Testis (tissue), 3 donors: ENCODE measurements around the gene MLC1. TPM values are rescaled to one million over a fixed set of nuclear protein-coding genes. Genes with fewer than 3 reads are reported as not detected.

Experiments used
- DNase-seq: peaks from one replicate; pipeline ENCODE4 v3.0.0-alpha.2; 2019
- H3K27ac ChIP-seq, 2 donors: fragments of 200-600 bp; sonication (generic); one replicate each; pipeline ENCODE4 v1.5.1; 2019
- H3K27me3 ChIP-seq: fragments of 200-600 bp; sonication (generic); one replicate; pipeline ENCODE4 v1.5.1; 2019
- H3K36me3 ChIP-seq: fragments of 200-600 bp; sonication (generic); one replicate; pipeline ENCODE4 v1.5.1; 2017; ENCODE audit warnings: low read depth; ENCODE audit errors: missing control alignments
- H3K4me1 ChIP-seq: fragments of 200-600 bp; sonication (generic); one replicate; pipeline ENCODE4 v1.5.1; 2019
- H3K4me3 ChIP-seq, 2 donors: fragments of 200-600 bp; sonication (generic); one replicate each; pipeline ENCODE4 v1.5.1; 2017 to 2019
- H3K9me3 ChIP-seq: fragments of 200-600 bp; sonication (generic); one replicate; pipeline ENCODE4 v1.5.1; 2017
- CTCF ChIP-seq, 3 experiments: fragments of 450-650 bp in 2 of 3; fragments of 200-600 bp in 1 of 3; sonication (generic) in 1 of 3; IDR thresholded peaks; one replicate each; pipeline ENCODE4 v1.5.1; 2016 to 2019; ENCODE audit warnings: antibody characterized with exemption in 3 of 3, mild to moderate bottlenecking in 2 of 3, moderate library complexity in 1 of 3
- POLR2A ChIP-seq: fragments of 450-650 bp; IDR thresholded peaks from one replicate; pipeline ENCODE4 v1.6.1; 2017; ENCODE audit warnings: antibody characterized with exemption, mild to moderate bottlenecking, moderate library complexity
- WGBS, 2 donors: methylation state at CpG; one replicate each; pipeline ENCODE4 v1.1.5; 2018; 5-methylcytosine and 5-hydroxymethylcytosine counted together
- intact Hi-C: fragments of 100-400 bp; cut with DNase I; formaldehyde crosslinking; loops from one replicate; pipeline ENCODE4 v1.15.1; 2023; ENCODE audit warnings: low total_unique reads
- polyA plus RNA-seq: library from polyadenylated mRNA; stranded (reverse); fragments of 350-450 nt; fragmentation: Illumina TruSeq; extraction: RNeasy Lipid Tissue Mini Kit (QIAGEN cat#74804); gene quantifications from one replicate; pipeline ENCODE4 v1.2.3, GENCODE V29; 2014; ENCODE audit warnings: low read depth, low replicate concordance; ENCODE audit not compliant: insufficient read depth
- total RNA-seq, 2 donors: library from RNA; depleted of rRNA; stranded (reverse); fragments of >200 nt; gene quantifications; one replicate each; pipeline ENCODE4 v1.2.3, GENCODE V29; 2016

The MLC1 gene
- total and polyA plus RNA-seq, 3 donors from 2014 or later = 1.3 to 1.5 (median 1.3) TPM

- intact Hi-C loops = no loop called here
- Histone ChIP-seq H3K4me1 (no peaks in the 10 kb centered on the region), H3K4me3 (no peak overlapping the region), H3K27ac (no peak overlapping the region), H3K9me3 (no peaks in the 10 kb centered on the region), H3K27me3 (no peaks in the 10 kb centered on the region), H3K36me3 (no peaks in the 10 kb centered on the region)
- no peak for DNase-seq
- WGBS, 2 donors = 89 to 100% methylated on average over 2 to 9 of the region's 9 CpGs
- TF ChIP-seq CTCF (IDR thresholded peaks at IDR 0.05) (no peak), POLR2A (no peak)
These were observed 13.1 kb downstream of the MLC1 start for GRCh38 chr22:50072167-50072555.

- TF ChIP-seq CTCF (IDR thresholded peaks at IDR 0.05) = no peak
- no peak for TF ChIP-seq POLR2A
- Histone ChIP-seq H3K4me1 (no peaks in the 10 kb centered on the region), H3K27ac (no peak overlapping the region), H3K27me3 (no peaks in the 10 kb centered on the region), H3K4me3 (no peak overlapping the region), H3K36me3 (no peaks in the 10 kb centered on the region), H3K9me3 (no peaks in the 10 kb centered on the region)
- intact Hi-C loops = no loop called here
- WGBS, 2 donors = 89 to 91% methylated on average over 12 to 14 of the region's 14 CpGs
- DNase-seq = no peak
These were observed 13.6 kb downstream of the MLC1 start for GRCh38 chr22:50071432-50072166.

GRCh38 chr22:50070366-50070765 lies 14.9 kb downstream of the MLC1 start:
- Histone ChIP-seq H3K27ac (no peak overlapping the region), H3K4me1 (no peaks in the 10 kb centered on the region), H3K27me3 (no peaks in the 10 kb centered on the region), H3K4me3 (no peak overlapping the region), H3K9me3 (no peaks in the 10 kb centered on the region), H3K36me3 (no peaks in the 10 kb centered on the region)
- WGBS, 2 donors = 87 to 89% methylated on average over 7 to 8 of the region's 8 CpGs
- intact Hi-C loops = no loop called here
- TF ChIP-seq CTCF (IDR thresholded peaks at IDR 0.05) = no peak
- TF ChIP-seq POLR2A = no peak
- no peak for DNase-seq

GRCh38 chr22:50068096-50068495 lies 17.1 kb downstream of the MLC1 start:
- no peak for TF ChIP-seq POLR2A
- TF ChIP-seq CTCF (IDR thresholded peaks at IDR 0.05) = no peak
- no peaks in the 10 kb centered on the region for H3K27me3 ChIP-seq
- intact Hi-C loops = no loop called here
- H3K4me3 ChIP-seq = no peak overlapping the region
- no peaks in the 10 kb centered on the region for H3K4me1 ChIP-seq
- 80 to 87% methylated on average over 7 to 11 of the region's 11 CpGs for WGBS, 2 donors
- H3K9me3 ChIP-seq = no peaks in the 10 kb centered on the region
- H3K27ac ChIP-seq = no peak overlapping the region
- no peaks in the 10 kb centered on the region for H3K36me3 ChIP-seq
- no peak for DNase-seq

- H3K27ac ChIP-seq = no peak overlapping the region
- intact Hi-C loops = no loop called here
- no peaks in the 10 kb centered on the region for H3K36me3 ChIP-seq
- H3K4me3 ChIP-seq = no peak overlapping the region
- DNase-seq = no peak
- H3K9me3 ChIP-seq = no peaks in the 10 kb centered on the region
- WGBS, 2 donors = 82 to 83% methylated on average over 5 of the region's 8 CpGs
- no peaks in the 10 kb centered on the region for H3K27me3 ChIP-seq
- H3K4me1 ChIP-seq = no peaks in the 10 kb centered on the region
- TF ChIP-seq CTCF (IDR thresholded peaks at IDR 0.05) = no peak
- no peak for TF ChIP-seq POLR2A
These were observed 18.0 kb downstream of the MLC1 start for GRCh38 chr22:50067244-50067643.
